Liver (tissue), 9 donors: ENCODE data around the gene METRN. TPM values are rescaled to one million over a fixed set of nuclear protein-coding genes. Genes with fewer than 3 reads are reported as not detected.

Source experiments
- DNase-seq: peaks from one replicate; pipeline ENCODE4 v3.0.0-alpha.2; 2017; ENCODE audit warnings: low spot score
- H3K27ac ChIP-seq, 2 donors: one replicate each; pipeline ENCODE4 v1.7.0; 2013; ENCODE audit warnings: inconsistent platforms in 2 of 2, low read length in 2 of 2, control low read depth in 1 of 2, low read depth in 1 of 2, mild to moderate bottlenecking in 1 of 2
- H3K27me3 ChIP-seq, 4 donors: one replicate each; pipeline versions ENCODE4 v1.6.1 to v1.7.0; 2013; ENCODE audit warnings: low read length in 3 of 4, inconsistent platforms in 1 of 4, mild to moderate bottlenecking in 1 of 4, moderate library complexity in 1 of 4; ENCODE audit not compliant: control insufficient read depth in 4 of 4, insufficient read depth in 4 of 4
- H3K36me3 ChIP-seq, 4 donors: one replicate each; pipeline versions ENCODE4 v1.6.1 to v1.7.0; 2013; ENCODE audit warnings: low read length in 3 of 4, mild to moderate bottlenecking in 3 of 4, low read depth in 1 of 4, moderate library complexity in 1 of 4; ENCODE audit not compliant: control insufficient read depth in 4 of 4, insufficient read depth in 3 of 4
- H3K4me1 ChIP-seq, 4 donors: one replicate each; pipeline versions ENCODE4 v1.6.1 to v1.7.0; 2013; ENCODE audit warnings: low read length in 3 of 4, mild to moderate bottlenecking in 3 of 4, moderate library complexity in 1 of 4; ENCODE audit not compliant: control insufficient read depth in 4 of 4, insufficient read depth in 4 of 4
- H3K4me3 ChIP-seq, 3 donors: one replicate each; pipeline versions ENCODE4 v1.6.1 to v1.7.0; 2013; ENCODE audit warnings: low read length in 3 of 3, control low read depth in 1 of 3, low read depth in 1 of 3, mild to moderate bottlenecking in 1 of 3
- H3K9ac ChIP-seq, 2 donors: one replicate each; pipeline ENCODE4 v1.7.0; 2013; ENCODE audit warnings: low read length in 2 of 2, mild to moderate bottlenecking in 2 of 2, moderate library complexity in 2 of 2, control low read depth in 1 of 2, low read depth in 1 of 2
- H3K9me3 ChIP-seq, 4 donors: one replicate each; pipeline versions ENCODE4 v1.6.1 to v1.7.0; 2013; ENCODE audit warnings: low read length in 3 of 4; ENCODE audit not compliant: control insufficient read depth in 4 of 4
- ATF3 ChIP-seq: IDR thresholded peaks from 2 replicates; pipeline ENCODE4 v1.6.1; 2016; ENCODE audit warnings: antibody characterized with exemption
- CTCF ChIP-seq: fragments of 150-350 bp; IDR thresholded peaks from 2 replicates; pipeline ENCODE4 v1.5.1; 2017; ENCODE audit warnings: improper control_type of control experiment, low read depth, low read length; ENCODE audit not compliant: missing input control
- FOXA1 ChIP-seq: IDR thresholded peaks from 2 replicates; pipeline ENCODE4 v1.6.1; 2016; ENCODE audit warnings: antibody characterized with exemption
- FOXA2 ChIP-seq: IDR thresholded peaks from 2 replicates; pipeline ENCODE4 v1.6.1; 2016; ENCODE audit warnings: antibody characterized with exemption
- GABPA ChIP-seq, 2 donors: IDR thresholded peaks in 1 of 2; conservative IDR thresholded peaks in 1 of 2; 2 replicates each; pipeline ENCODE4 v1.6.1; 2016; ENCODE audit warnings: antibody characterized with exemption in 2 of 2, mild to moderate bottlenecking in 1 of 2, moderate library complexity in 1 of 2
- HNF4G ChIP-seq: IDR thresholded peaks from 2 replicates; pipeline ENCODE4 v1.6.1; 2016; ENCODE audit warnings: antibody characterized with exemption
- NR2F2 ChIP-seq: IDR thresholded peaks from 2 replicates; pipeline ENCODE4 v1.6.1; 2016; ENCODE audit warnings: antibody characterized with exemption
- RAD21 ChIP-seq, 2 donors: IDR thresholded peaks; 2 replicates each; pipeline ENCODE4 v1.6.1; 2016; ENCODE audit warnings: antibody characterized with exemption in 2 of 2, mild to moderate bottlenecking in 2 of 2
- REST ChIP-seq: IDR thresholded peaks from 2 replicates; pipeline ENCODE4 v1.6.1; 2016; ENCODE audit warnings: antibody characterized with exemption, mild to moderate bottlenecking
- RXRA ChIP-seq, 2 donors: IDR thresholded peaks; 2 replicates each; pipeline ENCODE4 v1.6.1; 2017 to 2018; ENCODE audit warnings: antibody characterized with exemption in 2 of 2, mild to moderate bottlenecking in 1 of 2
- SP1 ChIP-seq: IDR thresholded peaks from 2 replicates; pipeline ENCODE4 v1.6.1; 2018; ENCODE audit warnings: antibody characterized with exemption, mild to moderate bottlenecking
- TAF1 ChIP-seq: conservative IDR thresholded peaks from 2 replicates; pipeline ENCODE4 v1.6.1; 2016; ENCODE audit warnings: antibody characterized with exemption, mild to moderate bottlenecking
- ZBTB33 ChIP-seq: IDR thresholded peaks from 2 replicates; pipeline ENCODE4 v1.6.1; 2016; ENCODE audit warnings: antibody characterized with exemption
- WGBS: extraction: QIAGEN DNeasy Blood & Tissue Kit; methylation state at CpG from one replicate; pipeline ENCODE4 v1.1.7; 2013; 5-methylcytosine and 5-hydroxymethylcytosine counted together
- polyA plus RNA-seq, 2 donors: library from polyadenylated mRNA; stranded (reverse) in 1 of 2; unstranded in 1 of 2; fragments of 200-250 nt in 1 of 2; fragments of >200 nt in 1 of 2; fragmentation: Nextera tagmentation in 1 of 2; extraction: Ambion mirVana in 1 of 2; gene quantifications; one replicate each; pipeline versions ENCODE4 v1.2.1 to v1.2.3, GENCODE V29; 2013 to 2015
- total RNA-seq, 2 donors: library from RNA; depleted of rRNA; stranded (reverse); fragments of >200 nt; gene quantifications; one replicate each; pipeline ENCODE4 v1.2.3, GENCODE V29; 2014
- donor health status: healthy.
- donor health status: healthy.
- donor health status: healthy.
- donor health status: healthy.
- donor health status: healthy.

Gene METRN
- total and polyA plus RNA-seq, 4 donors = 4.6 to 22.9 (median 7.1) TPM

- no peak for DNase-seq
- peaks cover 4 to 18% (median 6%) of the 10 kb centered on the region in 4 donors for H3K27me3 ChIP-seq
- H3K9ac ChIP-seq = no peak overlapping the region
- WGBS = 66% methylated on average over 12 of the region's 12 CpGs
- H3K9me3 ChIP-seq = no peaks in the 10 kb centered on the region
- H3K27ac ChIP-seq = no peak overlapping the region
- H3K4me1 ChIP-seq = peaks cover 9 to 18% (median 12%) of the 10 kb centered on the region in 4 donors
- no peak for TF ChIP-seq ATF3
- no peak for TF ChIP-seq REST
- TF ChIP-seq GABPA (IDR thresholded peaks at IDR 0.05 in 1 of 2, conservative IDR thresholded peaks at IDR 0.05 in 1 of 2) = no peak
- no peak for TF ChIP-seq RXRA (IDR thresholded peaks at IDR 0.05)
- no peak for TF ChIP-seq TAF1
- TF ChIP-seq SP1 = no peak
- no peak for TF ChIP-seq FOXA1
- TF ChIP-seq NR2F2 = no peak
- TF ChIP-seq HNF4G = no peak
- no peak for TF ChIP-seq ZBTB33
- no peak for TF ChIP-seq FOXA2
- TF ChIP-seq CTCF = no peak
- no peaks in the 10 kb centered on the region for H3K36me3 ChIP-seq
- no peak overlapping the region for H3K4me3 ChIP-seq
Measured at GRCh38 chr16:711084-711483, 3.8 kb upstream of the METRN start.

- Histone ChIP-seq H3K9ac (no peak overlapping the region), H3K36me3 (peaks cover 0 to 1% (median 0%) of the 10 kb centered on the region in 4 donors), H3K4me3 (no peak overlapping the region), H3K9me3 (no peaks in the 10 kb centered on the region), H3K4me1 (peaks cover 15 to 25% (median 18%) of the 10 kb centered on the region in 4 donors), H3K27ac (no peak overlapping the region), H3K27me3 (peaks cover 3 to 15% (median 4%) of the 10 kb centered on the region in 4 donors)
- DNase-seq = peak; percentile 87
- peak; percentile 82 to 91 for TF ChIP-seq RAD21 (IDR thresholded peaks at IDR 0.05)
- TF ChIP-seq CTCF = peak; percentile 88
- TF ChIP-seq REST = no peak
- 12% methylated on average over 25 of the region's 25 CpGs for WGBS
Measured at GRCh38 chr16:711548-712320, 3.2 kb upstream of the METRN start.
